ENCODE results near the gene FAM163B. TPM values are rescaled to one million over a fixed set of nuclear protein-coding genes. Genes with fewer than 3 reads are reported as not detected.

FAM163B gene
- total RNA-seq, 6 donors from 2014 or later, result not detected

GRCh38 chr9:133615186-133615585 is 6.0 kb upstream of the FAM163B start:
- no peak overlapping the region for H3K4me3 ChIP-seq
- H3K9me3 ChIP-seq, result no peaks in the 10 kb centered on the region
- H3K27ac ChIP-seq, result no peak overlapping the region
- peaks cover 0 to 12% (median 0%) of the 10 kb centered on the region in 4 donors for H3K27me3 ChIP-seq
- no peak for TF ChIP-seq POLR2AphosphoS5 (IDR thresholded peaks at IDR 0.05)
- H3K4me1 ChIP-seq, result peaks cover 0 to 5% (median 0%) of the 10 kb centered on the region in 4 donors
- DNase-seq, result peak in 1 of 2 donors; percentile 54
- 37 to 41% methylated on average over 10 to 16 of the region's 16 CpGs for WGBS, 2 donors
- H3K36me3 ChIP-seq, result no peaks in the 10 kb centered on the region
- ATAC-seq (ENCODE audit: low FRiP score in 2 of 2), result no peak

- ATAC-seq (ENCODE audit: low FRiP score in 2 of 2), result no peak
- Histone ChIP-seq H3K36me3 (no peaks in the 10 kb centered on the region), H3K9me3 (no peaks in the 10 kb centered on the region), H3K27ac (no peak overlapping the region), H3K27me3 (peaks cover 0 to 12% (median 1%) of the 10 kb centered on the region in 4 donors), H3K4me1 (peaks cover 0 to under 1% (median 0%) of the 10 kb centered on the region in 4 donors), H3K4me3 (no peak overlapping the region)
- no peak for DNase-seq
- WGBS, 2 donors, result 47 to 63% methylated on average over 5 of the region's 5 CpGs
- no peak for TF ChIP-seq EP300 (IDR thresholded peaks at IDR 0.05)
- no peak for TF ChIP-seq POLR2AphosphoS5 (IDR thresholded peaks at IDR 0.05)
- no peak for TF ChIP-seq POLR2A (IDR thresholded peaks at IDR 0.05)
- no peak for TF ChIP-seq CTCF (IDR thresholded peaks at IDR 0.05)
Measured at GRCh38 chr9:133614678-133615077, 5.5 kb upstream of the FAM163B start.

- TF ChIP-seq POLR2A (IDR thresholded peaks at IDR 0.05) (no peak), EP300 (IDR thresholded peaks at IDR 0.05) (no peak), CTCF (IDR thresholded peaks at IDR 0.05) (no peak), POLR2AphosphoS5 (IDR thresholded peaks at IDR 0.05) (no peak)
- Histone ChIP-seq H3K4me3 (no peak overlapping the region), H3K27me3 (peaks cover 0 to 14% (median 4%) of the 10 kb centered on the region in 4 donors), H3K9me3 (no peaks in the 10 kb centered on the region), H3K4me1 (peaks cover 0 to 4% (median 0%) of the 10 kb centered on the region in 4 donors), H3K36me3 (no peaks in the 10 kb centered on the region), H3K27ac (no peak overlapping the region)
- no peak for DNase-seq
- no peak for ATAC-seq (ENCODE audit: low FRiP score in 2 of 2)
- WGBS, 2 donors, result 68% methylated on average over 10 of the region's 10 CpGs
Measured at GRCh38 chr9:133614056-133614455, 4.9 kb upstream of the FAM163B start.

GRCh38 chr9:133613432-133613831 is 4.2 kb upstream of the FAM163B start:
- Histone ChIP-seq H3K4me1 (peaks cover 0 to 9% (median 0%) of the 10 kb centered on the region in 4 donors), H3K27ac (no peak overlapping the region), H3K27me3 (peaks cover 0 to 20% (median 7%) of the 10 kb centered on the region in 4 donors), H3K36me3 (no peaks in the 10 kb centered on the region), H3K4me3 (no peak overlapping the region), H3K9me3 (no peaks in the 10 kb centered on the region)
- ATAC-seq (ENCODE audit: low FRiP score in 2 of 2) (no peak), DNase-seq (no peak)
- TF ChIP-seq POLR2A (IDR thresholded peaks at IDR 0.05), result no peak
- TF ChIP-seq EP300 (IDR thresholded peaks at IDR 0.05), result no peak
- TF ChIP-seq POLR2AphosphoS5 (IDR thresholded peaks at IDR 0.05), result no peak
- no peak for TF ChIP-seq CTCF (IDR thresholded peaks at IDR 0.05)
- WGBS, 2 donors, result 80 to 81% methylated on average over 16 of the region's 16 CpGs

GRCh38 chr9:133612816-133613215 is 3.6 kb upstream of the FAM163B start:
- no peak for DNase-seq
- ATAC-seq (ENCODE audit: low FRiP score in 2 of 2), result no peak
- 80 to 88% methylated on average over 7 to 8 of the region's 8 CpGs for WGBS, 2 donors
- no peak overlapping the region for H3K27ac ChIP-seq
- no peak overlapping the region for H3K4me3 ChIP-seq
- no peak for TF ChIP-seq POLR2A (IDR thresholded peaks at IDR 0.05)
- no peaks in the 10 kb centered on the region for H3K9me3 ChIP-seq
- peaks cover 0 to 22% (median 10%) of the 10 kb centered on the region in 4 donors for H3K27me3 ChIP-seq
- H3K4me1 ChIP-seq, result peaks cover 0 to 9% (median 0%) of the 10 kb centered on the region in 4 donors
- H3K36me3 ChIP-seq, result no peaks in the 10 kb centered on the region

- Histone ChIP-seq H3K27me3 (peaks cover 0 to 22% (median 11%) of the 10 kb centered on the region in 4 donors), H3K9me3 (no peaks in the 10 kb centered on the region), H3K27ac (no peak overlapping the region), H3K4me3 (no peak overlapping the region), H3K36me3 (no peaks in the 10 kb centered on the region), H3K4me1 (peaks cover 0 to 9% (median 0%) of the 10 kb centered on the region in 4 donors)
- 82 to 86% methylated on average over 9 of the region's 9 CpGs for WGBS, 2 donors
- ATAC-seq (ENCODE audit: low FRiP score in 2 of 2) (no peak), DNase-seq (no peak)
- TF ChIP-seq POLR2AphosphoS5 (IDR thresholded peaks at IDR 0.05), result no peak
- no peak for TF ChIP-seq EP300 (IDR thresholded peaks at IDR 0.05)
- TF ChIP-seq POLR2A (IDR thresholded peaks at IDR 0.05), result no peak
- no peak for TF ChIP-seq CTCF (IDR thresholded peaks at IDR 0.05)
Measured at GRCh38 chr9:133612051-133612450, 2.9 kb upstream of the FAM163B start.
